ENCODE results near the gene NRP1.

- TF ChIP-seq CTCF (IDR thresholded peaks at IDR 0.05) (no peak), POLR2A (IDR thresholded peaks at IDR 0.05) (no peak)
Measured at GRCh38 chr10:33179067-33179466, 155.4 kb downstream of the NRP1 start.
